ENCODE data around the gene MACO1. TPM values are rescaled to one million over a fixed set of nuclear protein-coding genes. Genes with fewer than 3 reads are reported as not detected.
"Not testable (repeated sequence)": the region's sequence is repeated elsewhere in the genome, so short reads cannot be mapped to it uniquely, and the experiment has no call there.

MACO1 gene
- total RNA-seq, 4 donors from 2014 or later: 25.6 to 31.8 (median 28.7) TPM

- intact Hi-C loops (cut with DNase I): no loop called here
- TF ChIP-seq CTCF (IDR thresholded peaks at IDR 0.05) (no peak), POLR2A (IDR thresholded peaks at IDR 0.05) (no peak)
Measured at GRCh38 chr1:25437672-25438071, 7.0 kb downstream of the MACO1 start.

GRCh38 chr1:25439287-25439686 is 8.6 kb downstream of the MACO1 start:
- TF ChIP-seq POLR2A (IDR thresholded peaks at IDR 0.05) (no peak), CTCF (IDR thresholded peaks at IDR 0.05) (no peak)
- intact Hi-C loops (cut with DNase I): no loop called here
- DNase-seq: no peak
- H3K36me3 ChIP-seq: no peaks in the 10 kb centered on the region
- no peak overlapping the region for H3K4me3 ChIP-seq (replicated peaks in 1 of 3)
- peaks cover 22 to 40% of the 10 kb centered on the region in 2 donors for H3K4me1 ChIP-seq
- no peak overlapping the region for H3K27ac ChIP-seq
- no peaks in the 10 kb centered on the region for H3K27me3 ChIP-seq
- H3K9me3 ChIP-seq: no peaks in the 10 kb centered on the region
- WGBS, 2 donors: 97 to 98% methylated on average over 6 of the region's 6 CpGs

More at GRCh38 chr1:25437672-25438071, 7.0 kb downstream of the MACO1 start:
- Histone ChIP-seq H3K27me3 (no peaks in the 10 kb centered on the region), H3K36me3 (no peaks in the 10 kb centered on the region), H3K27ac (peak overlapping the region in 1 of 3 donors; percentile 25), H3K9me3 (no peaks in the 10 kb centered on the region), H3K4me1 (peaks cover 34 to 57% of the 10 kb centered on the region in 2 donors), H3K4me3 (replicated peaks in 1 of 3) (no peak overlapping the region)
- WGBS, 2 donors: 97% methylated on average over 8 of the region's 8 CpGs
- no peak for DNase-seq

- H3K27ac ChIP-seq: no peak overlapping the region
- 74 to 77% methylated on average over 1 of the region's 1 CpG for WGBS, 2 donors
- TF ChIP-seq CTCF (IDR thresholded peaks at IDR 0.05) (no peak), POLR2A (IDR thresholded peaks at IDR 0.05) (no peak)
- peaks cover 0 to 17% of the 10 kb centered on the region in 2 donors for H3K4me1 ChIP-seq
- no peak overlapping the region for H3K4me3 ChIP-seq (replicated peaks in 1 of 3)
- no peaks in the 10 kb centered on the region for H3K27me3 ChIP-seq
- intact Hi-C loops (cut with DNase I): no loop called here
- no peaks in the 10 kb centered on the region for H3K9me3 ChIP-seq
- H3K36me3 ChIP-seq: no peaks in the 10 kb centered on the region
- DNase-seq: no peak
Measured at GRCh38 chr1:25442178-25442577, 11.5 kb downstream of the MACO1 start.

GRCh38 chr1:25443030-25443699 is 12.5 kb downstream of the MACO1 start:
- Histone ChIP-seq H3K27me3 (no peaks in the 10 kb centered on the region), H3K4me3 (replicated peaks in 1 of 3) (no peak overlapping the region), H3K27ac (no peak overlapping the region), H3K4me1 (peaks cover 0 to 13% of the 10 kb centered on the region in 2 donors), H3K36me3 (no peaks in the 10 kb centered on the region), H3K9me3 (no peaks in the 10 kb centered on the region)
- TF ChIP-seq CTCF (IDR thresholded peaks at IDR 0.05) (no peak), POLR2A (IDR thresholded peaks at IDR 0.05) (no peak)
- intact Hi-C loops (cut with DNase I): no loop called here
- DNase-seq: no peak
- 85 to 90% methylated on average over 4 of the region's 4 CpGs for WGBS, 2 donors

GRCh38 chr1:25444604-25445003 is 13.9 kb downstream of the MACO1 start:
- H3K27ac ChIP-seq; H3K4me3 ChIP-seq (replicated peaks in 1 of 3); H3K9me3 ChIP-seq; intact Hi-C loops (cut with DNase I); DNase-seq; H3K27me3 ChIP-seq; H3K36me3 ChIP-seq: not testable (repeated sequence)
- H3K4me1 ChIP-seq: peaks cover 0 to 13% of the 10 kb centered on the region in 2 donors
- WGBS, 2 donors: 91 to 93% methylated on average over 5 of the region's 5 CpGs

All from thyroid gland (tissue), 4 donors.